Gastrocnemius medialis (tissue), 4 donors: ENCODE data around the gene NHERF2.

Experiments used
- CTCF ChIP-seq, 5 experiments: fragments of 450-650 bp in 3 of 5; fragments of 200-600 bp in 2 of 5; sonication (generic) in 2 of 5; IDR thresholded peaks in 4 of 5; conservative IDR thresholded peaks in 1 of 5; 1 replicate in 4 of 5; 2 replicates in 1 of 5; pipeline ENCODE4 v1.5.1; 2016 to 2019; ENCODE audit warnings: antibody characterized with exemption in 5 of 5, mild to moderate bottlenecking in 3 of 5, moderate library complexity in 3 of 5
- POLR2A ChIP-seq, 2 donors: fragments of 450-650 bp; IDR thresholded peaks; one replicate each; pipeline ENCODE4 v1.6.1; 2017; ENCODE audit warnings: antibody characterized with exemption in 2 of 2, mild to moderate bottlenecking in 2 of 2, moderate library complexity in 2 of 2

- TF ChIP-seq CTCF (IDR thresholded peaks at IDR 0.05 in 4 of 5, conservative IDR thresholded peaks at IDR 0.05 in 1 of 5) = no peak
- no peak for TF ChIP-seq POLR2A (IDR thresholded peaks at IDR 0.05)
Measured at GRCh38 chr16:1989209-1990100, 37.2 kb upstream of the NHERF2 start, which contains the start of gene SYNGR3.
